CD4-positive, alpha-beta memory T cell (primary cell): ENCODE data around the gene PCK1. TPM values are rescaled to one million over a fixed set of nuclear protein-coding genes. Genes with fewer than 3 reads are reported as not detected.

Experiments
- CTCF ChIA-PET: fragments of 350-600 bp; sonication (Branson Sonifier 250); formaldehyde crosslinking; loops from one replicate; lab custom pipeline; 2021; ENCODE audit warnings: inconsistent platforms; ENCODE audit not compliant: partially characterized antibody; lab: Charles Lee
- POLR2A ChIA-PET: fragments of 350-600 bp; sonication (Branson Sonifier 250); formaldehyde crosslinking; loops from one replicate; lab custom pipeline; 2021; ENCODE audit not compliant: partially characterized antibody; lab: Charles Lee
- DNase-seq, 5 donors: peaks; one replicate each; pipeline versions ENCODE4 v3.0.0 to v3.0.0-alpha.2; 2020 to 2022; ENCODE audit warnings: mixed read lengths in 1 of 5
- H3K27ac ChIP-seq: one replicate; pipeline ENCODE4 v1.7.0; 2013; ENCODE audit warnings: low read depth, low read length
- H3K27me3 ChIP-seq: 2 replicates; pipeline ENCODE4 v1.7.0; 2013; ENCODE audit warnings: mild to moderate bottlenecking, low read length, moderate library complexity; ENCODE audit not compliant: insufficient read depth
- H3K36me3 ChIP-seq: 2 replicates; pipeline ENCODE4 v1.7.0; 2013; ENCODE audit warnings: mild to moderate bottlenecking, low read length, moderate library complexity; ENCODE audit not compliant: insufficient read depth
- H3K4me1 ChIP-seq: 2 replicates; pipeline ENCODE4 v1.7.0; 2013; ENCODE audit warnings: mild to moderate bottlenecking, low read length, moderate library complexity; ENCODE audit not compliant: insufficient read depth
- H3K4me3 ChIP-seq, 2 donors: one replicate each; pipeline ENCODE4 v1.7.0; 2013; ENCODE audit warnings: low read length in 2 of 2, mild to moderate bottlenecking in 1 of 2
- H3K9me3 ChIP-seq, 2 donors: one replicate each; pipeline ENCODE4 v1.7.0; 2013; ENCODE audit warnings: low read length in 2 of 2, control low read depth in 1 of 2; ENCODE audit not compliant: control insufficient read depth in 1 of 2
- H3K27ac Mint-ChIP-seq, 7 donors: one replicate each; pipeline ENCODE4 v1.8.0; 2020 to 2021; ENCODE audit warnings: mixed read lengths in 7 of 7, mild to moderate bottlenecking in 6 of 7, inconsistent platforms in 3 of 7, moderate library complexity in 3 of 7
- H3K27me3 Mint-ChIP-seq, 2 donors: one replicate each; pipeline ENCODE4 v1.8.0; 2020 to 2021; ENCODE audit warnings: mixed read lengths in 2 of 2
- H3K36me3 Mint-ChIP-seq, 2 donors: one replicate each; pipeline ENCODE4 v1.8.0; 2020 to 2021; ENCODE audit warnings: mixed read lengths in 2 of 2, inconsistent platforms in 1 of 2, mild to moderate bottlenecking in 1 of 2
- H3K4me1 Mint-ChIP-seq, 4 donors: one replicate each; pipeline ENCODE4 v1.8.0; 2020 to 2021; ENCODE audit warnings: mixed read lengths in 4 of 4, mild to moderate bottlenecking in 1 of 4
- H3K4me3 Mint-ChIP-seq, 8 donors: one replicate each; pipeline ENCODE4 v1.8.0; 2020 to 2021; ENCODE audit warnings: mixed read lengths in 8 of 8, mild to moderate bottlenecking in 7 of 8, moderate library complexity in 6 of 8, inconsistent platforms in 3 of 8
- H3K9me3 Mint-ChIP-seq, 8 donors: one replicate each; pipeline ENCODE4 v1.8.0; 2020 to 2021; ENCODE audit warnings: mixed read lengths in 8 of 8, mild to moderate bottlenecking in 5 of 8, inconsistent platforms in 3 of 8, moderate library complexity in 1 of 8
- intact Hi-C: fragments of 100-400 bp; cut with micrococcal nuclease; formaldehyde crosslinking; loops from one replicate; pipeline ENCODE4 v1.15.1; 2023
- polyA plus RNA-seq, 2 donors: library from polyadenylated mRNA; unstranded; fragments of 300-500 nt; fragmentation: Illumina TruSeq; gene quantifications; one replicate each; pipeline ENCODE4 v1.2.3, GENCODE V29; 2021
- total RNA-seq, 2 experiments: library from RNA; stranded (reverse); gene quantifications; one replicate each; pipeline ENCODE4 v1.2.3, GENCODE V29; 2021

The PCK1 gene
- total and polyA plus RNA-seq, 4 experiments from 2014 or later, result not detected

DNA sequence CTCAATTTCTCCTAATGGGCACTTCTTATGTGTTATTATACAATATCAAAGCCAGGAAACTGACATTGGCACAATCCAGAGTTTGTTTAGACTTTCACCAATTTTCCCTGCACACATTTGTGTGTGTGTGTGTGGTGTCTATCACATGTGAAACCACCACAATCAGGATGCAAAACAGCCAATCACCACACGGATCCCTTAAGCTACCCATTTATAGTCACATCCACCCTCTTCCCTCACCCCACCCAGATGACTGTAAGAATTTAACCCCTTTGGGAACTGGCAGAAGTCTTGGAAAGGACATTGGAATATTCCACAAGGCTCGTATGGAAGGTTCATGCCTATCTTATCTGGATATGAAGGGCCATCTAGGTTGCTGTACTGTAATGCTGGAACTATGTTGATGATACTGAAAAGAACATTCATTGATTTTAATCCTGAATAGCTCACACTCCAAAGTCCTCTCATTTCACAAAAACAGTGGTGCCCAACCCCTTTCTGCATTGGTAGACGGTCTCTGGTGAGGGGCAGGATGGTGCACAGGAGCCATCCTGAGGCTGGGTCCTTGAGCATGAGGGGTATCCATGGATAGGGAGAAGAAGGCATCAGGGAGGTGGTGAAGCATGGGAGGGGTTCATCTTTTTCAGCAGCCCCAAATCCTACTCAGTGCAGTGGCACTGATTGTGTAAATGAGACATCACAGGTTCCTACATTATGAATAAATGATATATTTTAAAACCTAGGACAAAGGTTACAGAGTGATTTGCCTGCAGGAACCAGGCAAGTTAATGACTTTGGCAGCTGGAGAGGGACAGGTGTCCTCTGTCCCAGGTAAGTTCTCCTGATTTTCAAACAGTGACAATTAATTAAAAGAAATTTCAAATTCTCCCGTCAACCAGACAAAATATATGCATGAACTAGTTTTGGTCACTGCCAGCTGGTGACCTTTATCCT, 23.9 kb upstream of the PCK1 start:
- no peaks in the 10 kb centered on the region for H3K4me1 Mint-ChIP-seq
- no peaks in the 10 kb centered on the region for H3K36me3 Mint-ChIP-seq
- DNase-seq, result no peak

DNA sequence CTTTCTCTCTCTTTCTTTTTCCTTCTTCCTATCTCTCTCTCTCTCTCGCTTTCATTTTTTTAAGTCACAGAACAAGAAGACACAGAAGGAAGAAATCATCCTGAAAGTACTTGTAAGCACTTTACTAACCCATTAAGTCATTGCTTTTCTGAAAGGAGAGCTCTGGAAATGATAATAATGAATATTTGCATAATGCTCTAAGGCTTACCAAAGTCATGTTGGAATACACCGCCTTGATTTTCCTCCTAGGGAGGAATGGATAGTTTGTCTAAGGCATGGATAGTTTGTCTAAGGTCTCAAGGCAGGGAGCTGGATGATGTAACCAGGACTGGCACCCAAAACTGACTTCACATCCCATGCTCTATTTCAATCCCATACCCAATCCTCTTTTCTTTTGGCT, 23.1 kb upstream of the PCK1 start:
- Mint-ChIP-seq H3K27me3 (peaks cover 34 to 41% of the 10 kb centered on the region in 2 donors), H3K9me3 (peaks cover 0 to 5% (median 2%) of the 10 kb centered on the region in 8 donors), H3K4me1 (no peaks in the 10 kb centered on the region), H3K36me3 (no peaks in the 10 kb centered on the region), H3K27ac (no peak overlapping the region), H3K4me3 (no peak overlapping the region)
- DNase-seq, result no peak
- Histone ChIP-seq H3K4me3 (no peak overlapping the region), H3K9me3 (no peaks in the 10 kb centered on the region), H3K27ac (no peak overlapping the region), H3K27me3 (no peaks in the 10 kb centered on the region), H3K4me1 (no peaks in the 10 kb centered on the region), H3K36me3 (no peaks in the 10 kb centered on the region)
- POLR2A ChIA-PET, result no interaction called here
- CTCF ChIA-PET, result no interaction called here
- intact Hi-C loops, result no loop called here

More for the DNA sequence above, 23.9 kb upstream of the PCK1 start:
- Histone ChIP-seq H3K27ac (no peak overlapping the region), H3K4me3 (no peak overlapping the region), H3K36me3 (no peaks in the 10 kb centered on the region), H3K4me1 (no peaks in the 10 kb centered on the region), H3K9me3 (no peaks in the 10 kb centered on the region), H3K27me3 (no peaks in the 10 kb centered on the region)
- H3K9me3 Mint-ChIP-seq, result peaks cover 0 to 5% (median 2%) of the 10 kb centered on the region in 8 donors
- peaks cover 31 to 43% of the 10 kb centered on the region in 2 donors for H3K27me3 Mint-ChIP-seq
- intact Hi-C loops, result no loop called here
- H3K27ac Mint-ChIP-seq, result no peak overlapping the region
- POLR2A ChIA-PET, result no interaction called here
- CTCF ChIA-PET, result no interaction called here
- H3K4me3 Mint-ChIP-seq, result no peak overlapping the region

DNA sequence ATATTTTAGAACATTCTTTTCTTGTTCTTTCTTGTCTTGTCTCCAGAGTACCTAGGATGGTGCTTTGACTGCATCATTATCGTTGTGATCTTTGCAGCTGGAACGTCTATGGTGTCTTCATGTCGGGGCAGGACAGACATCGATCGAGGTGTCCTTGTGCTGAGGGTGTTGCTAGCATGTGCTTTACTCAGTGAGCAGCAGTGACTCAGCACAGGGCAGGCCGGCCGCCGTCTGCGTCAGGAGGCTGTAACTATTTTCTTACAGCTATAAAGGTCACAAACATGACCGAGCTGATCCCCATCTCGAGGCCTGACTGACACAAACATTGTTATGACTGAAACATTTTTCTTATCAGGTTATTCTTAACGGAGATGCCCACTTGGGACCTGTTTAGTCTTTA, 21.0 kb upstream of the PCK1 start:
- Mint-ChIP-seq H3K4me3 (no peak overlapping the region), H3K4me1 (no peaks in the 10 kb centered on the region), H3K36me3 (no peaks in the 10 kb centered on the region), H3K9me3 (peaks cover 0 to 5% (median 2%) of the 10 kb centered on the region in 8 donors), H3K27ac (no peak overlapping the region), H3K27me3 (peaks cover 29 to 34% of the 10 kb centered on the region in 2 donors)
- Histone ChIP-seq H3K9me3 (no peaks in the 10 kb centered on the region), H3K27me3 (no peaks in the 10 kb centered on the region), H3K4me3 (no peak overlapping the region), H3K27ac (no peak overlapping the region), H3K4me1 (no peaks in the 10 kb centered on the region), H3K36me3 (no peaks in the 10 kb centered on the region)
- ChIA-PET CTCF (no interaction called here), POLR2A (no interaction called here)
- intact Hi-C loops, result no loop called here
- DNase-seq, result no peak

DNA sequence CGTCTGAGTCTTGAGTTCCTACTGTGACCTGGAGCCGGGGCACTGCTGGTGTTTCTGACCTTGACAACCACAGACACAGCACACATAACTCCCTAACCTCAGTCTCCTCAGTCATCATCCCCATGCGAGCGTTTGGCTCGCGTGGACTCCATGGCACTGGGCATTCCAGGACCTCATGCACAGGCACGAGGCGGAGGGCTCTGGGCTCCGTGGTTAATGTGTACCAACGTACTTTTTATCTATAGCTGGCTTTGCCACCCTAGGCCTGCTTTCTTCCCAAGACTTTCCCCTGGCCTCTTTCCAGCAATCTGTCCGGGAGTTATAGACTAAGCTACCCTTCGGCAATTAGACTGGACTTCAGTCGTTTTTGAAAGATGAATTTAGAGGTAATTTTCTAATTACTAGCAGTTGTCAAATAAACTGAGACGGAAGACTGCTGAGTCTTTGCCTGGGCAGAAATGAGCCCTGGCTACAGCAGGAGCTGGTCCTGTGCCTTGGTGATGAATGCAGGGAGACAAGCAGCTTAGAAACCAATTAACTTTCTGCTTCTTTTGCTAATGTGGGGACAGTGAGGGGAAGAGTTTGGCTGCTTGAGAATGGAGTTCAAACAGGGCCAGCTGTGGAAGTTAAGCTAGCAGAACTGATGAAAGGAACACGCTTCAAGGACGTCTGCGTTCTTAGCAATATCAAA, 19.9 kb upstream of the PCK1 start:
- Mint-ChIP-seq H3K9me3 (peaks cover 0 to 5% (median 2%) of the 10 kb centered on the region in 8 donors), H3K4me3 (no peak overlapping the region)

DNA sequence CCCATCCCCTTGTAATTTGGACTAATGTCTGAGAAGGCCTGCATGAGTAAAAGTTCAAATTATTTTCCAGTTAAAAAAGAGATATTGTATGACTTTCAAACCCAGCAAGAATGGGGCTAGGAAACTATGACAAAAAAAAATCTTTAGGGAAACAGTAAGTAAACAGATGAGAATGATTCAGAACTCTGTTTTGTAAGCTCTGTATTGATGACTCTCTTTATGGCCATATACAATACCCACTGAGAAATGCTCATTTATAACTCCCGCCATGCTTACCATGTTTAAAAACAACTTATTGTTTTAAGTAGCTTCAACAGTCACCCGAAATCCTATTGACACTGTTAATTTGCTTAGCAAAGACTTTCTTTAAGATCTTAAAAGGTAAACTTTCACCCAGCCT, 17.2 kb upstream of the PCK1 start:
- no peaks in the 10 kb centered on the region for H3K4me1 ChIP-seq
- ChIA-PET POLR2A (no interaction called here), CTCF (no interaction called here)
- Mint-ChIP-seq H3K36me3 (no peaks in the 10 kb centered on the region), H3K27me3 (peaks cover 15 to 25% of the 10 kb centered on the region in 2 donors), H3K4me1 (peaks cover 0 to 2% (median 0%) of the 10 kb centered on the region in 4 donors), H3K9me3 (peaks cover 0 to 5% (median 2%) of the 10 kb centered on the region in 8 donors), H3K27ac (no peak overlapping the region), H3K4me3 (no peak overlapping the region)
- no peak overlapping the region for H3K27ac ChIP-seq
- H3K27me3 ChIP-seq, result no peaks in the 10 kb centered on the region
- intact Hi-C loops, result no loop called here
- no peak overlapping the region for H3K4me3 ChIP-seq
- H3K36me3 ChIP-seq, result no peaks in the 10 kb centered on the region
- no peaks in the 10 kb centered on the region for H3K9me3 ChIP-seq
- no peak for DNase-seq

More for the DNA sequence above, 19.9 kb upstream of the PCK1 start:
- no peak overlapping the region for H3K4me3 ChIP-seq
- intact Hi-C loops, result no loop called here
- ChIA-PET POLR2A (no interaction called here), CTCF (no interaction called here)
- no peak for DNase-seq
- H3K4me1 Mint-ChIP-seq, result peaks cover 0 to 2% (median 0%) of the 10 kb centered on the region in 4 donors
- no peak overlapping the region for H3K27ac Mint-ChIP-seq
- no peaks in the 10 kb centered on the region for H3K36me3 ChIP-seq
- H3K9me3 ChIP-seq, result no peaks in the 10 kb centered on the region
- H3K27me3 ChIP-seq, result no peaks in the 10 kb centered on the region
- H3K27ac ChIP-seq, result no peak overlapping the region
- no peaks in the 10 kb centered on the region for H3K36me3 Mint-ChIP-seq
- no peaks in the 10 kb centered on the region for H3K4me1 ChIP-seq
- peaks cover 24 to 36% of the 10 kb centered on the region in 2 donors for H3K27me3 Mint-ChIP-seq

DNA sequence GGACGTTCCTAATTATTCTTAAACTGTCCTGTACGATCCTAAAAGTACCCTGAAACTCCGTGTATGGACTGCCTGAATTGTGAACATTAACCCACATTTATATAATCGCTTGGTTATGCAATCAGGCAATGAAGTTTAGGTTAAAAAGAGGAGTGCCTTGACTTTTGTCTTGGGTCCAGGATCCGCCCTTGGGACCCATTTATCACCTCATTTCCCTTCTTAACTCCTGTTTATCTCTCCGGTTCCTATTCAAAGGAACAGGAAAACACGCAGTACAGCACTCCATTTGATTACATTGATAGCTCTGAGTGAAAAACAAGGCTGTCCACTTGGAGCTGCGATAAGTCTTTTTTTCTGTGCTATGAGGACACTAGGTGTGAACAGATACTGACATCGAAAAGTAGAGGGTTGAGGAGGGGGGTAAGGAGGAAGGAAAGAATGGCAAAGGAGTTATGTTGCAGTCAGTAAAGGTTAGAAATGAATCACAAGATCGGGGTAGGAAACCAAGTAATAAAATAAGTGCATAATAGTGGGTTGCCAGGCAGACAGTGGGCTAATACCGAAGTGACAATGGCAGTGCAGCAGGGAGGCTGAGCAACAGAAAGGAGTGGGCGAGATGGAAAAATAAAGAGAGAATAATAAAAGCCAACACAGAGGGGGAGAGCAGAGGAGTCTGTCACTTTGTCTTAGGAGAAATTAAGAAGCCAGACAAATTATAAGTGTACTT, 15.9 kb upstream of the PCK1 start:
- H3K27me3 Mint-ChIP-seq, result peaks cover 10 to 19% of the 10 kb centered on the region in 2 donors
- H3K36me3 Mint-ChIP-seq, result no peaks in the 10 kb centered on the region
- intact Hi-C loops, result no loop called here
- Histone ChIP-seq H3K9me3 (no peaks in the 10 kb centered on the region), H3K27me3 (no peaks in the 10 kb centered on the region), H3K27ac (no peak overlapping the region), H3K36me3 (no peaks in the 10 kb centered on the region), H3K4me3 (no peak overlapping the region), H3K4me1 (no peaks in the 10 kb centered on the region)
- POLR2A ChIA-PET, result no interaction called here
- no peak overlapping the region for H3K27ac Mint-ChIP-seq
- CTCF ChIA-PET, result no interaction called here
- DNase-seq, result no peak
- H3K4me1 Mint-ChIP-seq, result peaks cover 0 to 2% (median 0%) of the 10 kb centered on the region in 4 donors
- H3K9me3 Mint-ChIP-seq, result no peaks in the 10 kb centered on the region
- H3K4me3 Mint-ChIP-seq, result no peak overlapping the region
